HG03039 (cell line): Measurements from ENCODE around the gene MRPS34.
A peak's percentile ranks its signal among the peaks of the same experiment; 100 is the strongest.

ENCODE experiments used
- ATAC-seq: cut with Tn5 transposase; IDR thresholded peaks from one replicate; pipeline ENCODE4 v1.9.1; 2021; ENCODE audit warnings: mild to moderate bottlenecking, moderate library complexity; ENCODE audit not compliant: unreplicated experiment

Gene MRPS34

GRCh38 chr16:1782408-1783264 is 9.7 kb upstream of the MRPS34 start, which contains the start of the genes NUBP2 and SPSB3:
NUBP2 (plus strand) TSS chr16:1782960; CDS start chr16:1783021, 61 bp downstream.
SPSB3 (minus strand) TSS chr16:1782571; CDS start chr16:1781483, 1,088 bp downstream.
- peak; percentile 74 for ATAC-seq

GRCh38 chr16:1781758-1782407 is 8.9 kb upstream of the MRPS34 start:
- ATAC-seq, result peak; percentile 6

- ATAC-seq, result no peak
These were observed 8.3 kb upstream of the MRPS34 start for GRCh38 chr16:1781254-1781653.

DNA sequence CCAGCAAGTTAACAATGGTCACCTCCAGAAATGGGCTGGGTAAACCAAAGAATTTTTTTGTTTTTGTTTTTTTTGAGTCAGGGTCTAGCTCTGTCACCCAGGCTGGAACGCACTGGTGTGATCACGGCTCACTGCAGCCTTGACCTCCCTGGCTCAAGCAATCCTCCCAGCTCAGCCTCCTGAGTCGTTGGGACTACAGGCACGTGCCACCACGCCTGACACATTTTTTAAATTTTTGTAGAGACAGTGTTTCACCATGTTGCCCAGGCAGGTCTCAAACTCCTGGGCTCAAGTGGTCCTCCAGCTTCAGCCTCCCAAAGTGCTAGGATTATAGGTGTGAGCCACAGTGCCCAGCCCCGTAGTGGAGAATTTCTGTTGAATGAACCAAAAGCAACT is 7.7 kb upstream of the MRPS34 start:
- ATAC-seq, result no peak

DNA sequence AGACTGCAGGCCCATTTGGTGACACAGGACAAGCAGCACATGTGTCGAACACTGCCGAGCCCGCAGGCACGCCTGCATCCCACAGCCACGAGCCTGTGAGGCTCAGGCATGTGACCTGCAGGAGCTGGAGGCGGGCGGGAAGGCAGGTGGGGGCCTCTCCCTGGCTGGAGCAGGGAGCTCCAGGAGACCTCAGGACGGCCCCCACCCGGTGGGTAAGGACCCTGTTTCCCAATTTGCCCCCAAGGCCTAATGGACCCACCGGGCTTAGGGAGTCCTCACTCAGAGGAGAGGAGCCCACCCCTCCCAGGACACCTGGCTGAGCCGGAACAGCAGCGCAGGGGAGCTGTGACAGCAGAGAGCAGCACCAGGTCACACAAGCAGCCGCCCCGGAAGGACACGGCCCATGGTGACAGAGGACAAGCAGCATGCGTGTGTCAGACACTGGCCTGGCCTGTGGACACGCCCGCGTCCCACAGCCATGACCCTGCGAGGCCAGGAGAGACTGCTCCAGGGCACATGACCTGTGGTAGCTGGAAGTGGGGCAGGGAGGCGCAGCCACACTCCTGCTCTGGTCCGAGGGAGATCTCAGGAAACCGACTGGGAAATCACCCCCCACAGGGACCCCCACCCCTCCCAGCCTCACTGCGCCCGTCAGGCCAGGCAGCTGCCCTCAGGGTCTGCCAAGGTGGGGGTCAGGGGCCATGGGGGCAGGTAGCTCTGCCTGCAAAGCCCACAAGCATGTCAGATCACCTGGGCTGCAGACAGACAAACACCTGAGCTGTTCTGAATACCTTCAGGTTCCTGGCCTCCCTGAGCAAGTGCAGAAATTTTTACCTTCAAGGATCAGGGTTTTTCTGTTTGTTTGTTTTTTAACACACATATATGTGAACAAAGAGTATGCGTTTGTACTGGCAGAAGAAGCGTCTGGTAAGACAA is 7.1 kb upstream of the MRPS34 start:
- no peak for ATAC-seq

- ATAC-seq, result no peak
These were observed 6.3 kb upstream of the MRPS34 start for GRCh38 chr16:1779234-1779701.

GRCh38 chr16:1778200-1779179 is 5.6 kb upstream of the MRPS34 start:
- no peak for ATAC-seq

DNA sequence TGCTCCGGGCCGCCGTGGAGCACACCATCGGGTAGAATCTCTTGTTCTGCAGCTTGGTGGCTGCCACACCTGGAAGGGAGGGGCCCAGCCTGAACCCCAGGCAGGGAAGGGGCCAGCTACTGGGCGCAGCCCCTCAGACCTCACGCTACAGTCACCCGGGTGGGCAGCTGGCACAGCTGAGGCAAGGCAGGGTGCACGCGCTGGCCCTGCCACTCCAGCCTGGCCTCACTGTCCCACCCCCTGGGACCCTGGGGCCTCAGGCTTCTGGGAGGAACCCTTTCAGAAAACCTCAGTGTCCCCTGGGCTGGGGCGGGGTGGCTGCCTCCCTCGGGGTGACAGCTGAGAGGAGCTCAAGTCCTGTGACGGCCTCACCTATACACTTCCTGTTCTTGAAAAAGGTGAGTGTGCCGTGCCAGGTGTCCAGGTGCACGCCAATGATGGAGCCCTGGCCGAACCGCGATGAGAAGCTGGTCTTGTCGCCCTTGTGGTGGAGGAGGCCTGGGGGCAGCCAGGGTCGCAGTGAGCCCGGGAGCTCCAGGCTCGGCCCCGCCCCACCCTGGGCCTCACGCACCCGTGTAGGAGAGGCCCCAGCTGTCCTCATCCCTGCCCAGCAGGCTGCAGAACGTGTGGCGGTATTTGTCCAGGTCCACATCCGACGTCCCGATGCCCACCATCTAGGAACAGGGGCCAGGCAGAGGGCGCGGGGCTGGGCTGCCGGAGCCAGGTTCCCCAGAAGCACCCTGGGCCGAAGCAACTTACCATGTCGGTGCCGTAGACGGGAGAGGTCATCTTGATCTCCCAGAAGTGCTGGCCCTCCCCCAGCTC is 4.7 kb upstream of the MRPS34 start:
- no peak for ATAC-seq

GRCh38 chr16:1776991-1777374 is 4.0 kb upstream of the MRPS34 start:
- no peak for ATAC-seq

GRCh38 chr16:1776672-1776955 is 3.7 kb upstream of the MRPS34 start:
- ATAC-seq, result no peak

- no peak for ATAC-seq
These were observed 3.1 kb upstream of the MRPS34 start for GRCh38 chr16:1775846-1776671.

- ATAC-seq, result no peak
These were observed 2.3 kb upstream of the MRPS34 start for GRCh38 chr16:1775006-1775845.

DNA sequence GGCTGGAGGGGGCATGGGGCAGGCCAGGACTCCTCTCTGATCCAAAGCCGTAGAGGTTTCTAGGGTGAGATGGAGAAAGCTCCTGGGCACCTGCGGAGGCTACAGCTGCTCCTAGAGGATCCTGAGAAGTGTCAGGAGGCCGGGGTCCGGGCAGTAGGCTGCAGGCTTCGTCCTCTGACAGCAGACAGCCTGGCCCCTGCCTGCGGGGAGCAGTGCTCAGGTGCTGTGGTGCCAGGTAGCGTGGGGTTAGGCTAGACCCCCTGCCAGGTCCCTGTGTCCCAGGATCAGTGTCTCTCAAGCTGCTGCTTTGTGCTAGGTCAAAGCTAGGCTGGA is 1.5 kb upstream of the MRPS34 start:
- no peak for ATAC-seq

GRCh38 chr16:1773703-1774447 is 941 bp upstream of the MRPS34 start:
- no peak for ATAC-seq

GRCh38 chr16:1772362-1772907 is 499 bp downstream of the MRPS34 start, which contains the start of gene EME2:
EME2 (plus strand) TSS chr16:1772810; CDS start chr16:1773228, 418 bp downstream.
- no peak for ATAC-seq

GRCh38 chr16:1771864-1772361 is 1.0 kb downstream of the MRPS34 start:
- no peak for ATAC-seq
